ENCODE data around the gene ANXA6. TPM values are rescaled to one million over a fixed set of nuclear protein-coding genes. Genes with fewer than 3 reads are reported as not detected.

Gene ANXA6
- total RNA-seq, 2 donors from 2014 or later: 21.2 to 39.8 TPM

DNA sequence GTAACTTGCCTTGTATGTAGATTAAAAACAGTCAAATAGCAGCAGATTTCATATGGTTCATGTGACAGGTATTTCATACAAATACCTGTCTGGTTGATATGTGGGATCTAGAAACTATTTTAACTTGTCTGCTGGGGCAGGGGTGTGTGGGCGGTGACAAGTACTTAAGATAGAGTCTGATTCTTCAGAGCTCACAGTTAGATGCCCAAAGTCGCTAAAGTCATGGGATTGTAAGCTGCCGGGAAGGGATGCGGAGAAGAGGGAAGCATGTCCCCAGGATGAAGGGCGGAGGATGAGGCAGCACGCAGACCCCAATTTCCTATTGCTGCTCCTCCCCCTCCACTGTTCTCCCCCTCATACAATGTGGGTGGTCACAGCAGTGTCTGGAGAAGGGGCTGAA, 13.3 kb downstream of the ANXA6 start:
- Histone ChIP-seq H3K9me3 (no peaks in the 10 kb centered on the region), H3K36me3 (no peaks in the 10 kb centered on the region), H3K9ac (ENCODE audit: low read depth in 2 of 2, low read length in 2 of 2) (no peak overlapping the region), H3K4me3 (no peak overlapping the region), H3K4me1 (no peaks in the 10 kb centered on the region), H3K27ac (no peak overlapping the region), H3K27me3 (no peaks in the 10 kb centered on the region)
- DNase-seq: no peak
- intact Hi-C loops (cut with DNase I): no loop called here
- TF ChIP-seq, protein P1, sequence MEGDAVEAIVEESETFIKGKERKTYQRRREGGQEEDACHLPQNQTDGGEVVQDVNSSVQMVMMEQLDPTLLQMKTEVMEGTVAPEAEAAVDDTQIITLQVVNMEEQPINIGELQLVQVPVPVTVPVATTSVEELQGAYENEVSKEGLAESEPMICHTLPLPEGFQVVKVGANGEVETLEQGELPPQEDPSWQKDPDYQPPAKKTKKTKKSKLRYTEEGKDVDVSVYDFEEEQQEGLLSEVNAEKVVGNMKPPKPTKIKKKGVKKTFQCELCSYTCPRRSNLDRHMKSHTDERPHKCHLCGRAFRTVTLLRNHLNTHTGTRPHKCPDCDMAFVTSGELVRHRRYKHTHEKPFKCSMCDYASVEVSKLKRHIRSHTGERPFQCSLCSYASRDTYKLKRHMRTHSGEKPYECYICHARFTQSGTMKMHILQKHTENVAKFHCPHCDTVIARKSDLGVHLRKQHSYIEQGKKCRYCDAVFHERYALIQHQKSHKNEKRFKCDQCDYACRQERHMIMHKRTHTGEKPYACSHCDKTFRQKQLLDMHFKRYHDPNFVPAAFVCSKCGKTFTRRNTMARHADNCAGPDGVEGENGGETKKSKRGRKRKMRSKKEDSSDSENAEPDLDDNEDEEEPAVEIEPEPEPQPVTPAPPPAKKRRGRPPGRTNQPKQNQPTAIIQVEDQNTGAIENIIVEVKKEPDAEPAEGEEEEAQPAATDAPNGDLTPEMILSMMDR (IDR thresholded peaks at IDR 0.05): no peak

DNA sequence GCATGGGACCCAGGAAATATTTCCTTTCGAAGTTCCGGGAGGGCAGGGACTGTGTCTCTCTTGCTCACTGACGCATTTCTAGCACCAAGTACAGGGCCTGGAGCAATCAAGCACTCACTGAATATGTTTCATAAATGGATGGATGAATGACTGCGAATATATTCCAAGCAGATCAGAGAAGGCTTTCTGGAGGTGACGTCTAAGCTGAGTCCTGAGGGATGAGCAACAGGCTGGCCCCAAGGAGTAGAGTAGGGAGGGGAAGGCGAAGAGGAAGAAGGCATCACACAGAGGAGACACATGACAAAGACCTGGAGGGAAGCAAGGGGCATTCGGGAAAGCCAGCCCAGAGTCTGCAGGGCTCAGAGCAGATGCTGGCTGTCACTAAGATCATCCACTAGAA, 13.9 kb downstream of the ANXA6 start:
- TF ChIP-seq, protein P1 (IDR thresholded peaks at IDR 0.05): no peak
- no peak overlapping the region for H3K27ac ChIP-seq
- no peak overlapping the region for H3K4me3 ChIP-seq
- H3K9me3 ChIP-seq: no peaks in the 10 kb centered on the region
- no peaks in the 10 kb centered on the region for H3K27me3 ChIP-seq
- H3K36me3 ChIP-seq: no peaks in the 10 kb centered on the region
- H3K9ac ChIP-seq (ENCODE audit: low read depth in 2 of 2, low read length in 2 of 2): no peak overlapping the region
- no peak for DNase-seq
- no peaks in the 10 kb centered on the region for H3K4me1 ChIP-seq
- intact Hi-C loops (cut with DNase I): no loop called here

DNA sequence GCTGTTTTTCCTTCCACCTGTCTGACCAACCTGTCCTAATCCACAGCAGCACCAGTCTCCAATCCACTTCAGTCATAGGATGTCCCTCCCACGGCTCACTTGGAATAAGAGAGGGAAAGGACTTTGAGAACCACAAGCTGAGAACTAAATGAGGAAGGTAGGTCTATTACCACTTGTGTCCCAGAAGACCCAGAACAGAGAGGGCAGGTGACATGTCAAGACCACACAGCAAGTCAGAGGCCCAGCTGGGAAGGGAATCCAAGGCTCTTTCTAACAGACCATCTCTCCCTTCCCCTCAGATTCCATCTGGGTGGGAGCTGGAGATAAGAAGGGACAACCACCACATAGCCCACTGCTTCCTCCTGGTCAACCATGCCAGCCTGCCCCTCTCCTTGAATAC, 14.6 kb downstream of the ANXA6 start:
- no peaks in the 10 kb centered on the region for H3K4me1 ChIP-seq
- no peak overlapping the region for H3K27ac ChIP-seq
- H3K27me3 ChIP-seq: no peaks in the 10 kb centered on the region
- H3K36me3 ChIP-seq: no peaks in the 10 kb centered on the region
- intact Hi-C loops (cut with DNase I): no loop called here
- no peaks in the 10 kb centered on the region for H3K9me3 ChIP-seq
- TF ChIP-seq, protein P1 (IDR thresholded peaks at IDR 0.05): no peak
- no peak for DNase-seq
- no peak overlapping the region for H3K9ac ChIP-seq (ENCODE audit: low read depth in 2 of 2, low read length in 2 of 2)
- H3K4me3 ChIP-seq: no peak overlapping the region

DNA sequence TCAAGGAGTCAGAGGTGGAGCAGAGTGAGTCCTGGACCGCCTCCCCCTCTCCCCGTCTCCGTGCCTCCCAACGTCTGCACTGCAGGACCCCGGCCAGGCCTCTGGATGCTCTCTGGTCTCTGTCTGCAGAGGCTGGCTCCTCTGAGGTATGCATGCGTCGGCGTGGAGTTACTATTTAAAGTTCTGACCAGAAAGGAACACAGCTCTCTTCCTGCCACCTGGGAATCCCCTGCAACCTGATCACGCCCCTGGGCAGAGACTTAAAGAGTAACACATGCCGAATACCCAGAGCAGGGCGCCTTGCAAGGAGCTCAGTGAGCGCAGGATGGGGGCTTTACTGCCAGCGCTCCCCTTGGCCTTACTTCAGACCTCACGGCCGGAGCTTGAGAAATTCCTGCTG, 16.0 kb downstream of the ANXA6 start:
- H3K9ac ChIP-seq (ENCODE audit: low read depth in 2 of 2, low read length in 2 of 2): peak overlapping the region in 1 of 2 donors; percentile 16
- no peak overlapping the region for H3K27ac ChIP-seq
- DNase-seq: peak; percentile 24
- no peaks in the 10 kb centered on the region for H3K4me1 ChIP-seq
- H3K4me3 ChIP-seq: no peak overlapping the region
- no peaks in the 10 kb centered on the region for H3K27me3 ChIP-seq
- TF ChIP-seq, protein P1 (IDR thresholded peaks at IDR 0.05): no peak
- intact Hi-C loops (cut with DNase I): no loop called here
- H3K36me3 ChIP-seq: no peaks in the 10 kb centered on the region
- no peaks in the 10 kb centered on the region for H3K9me3 ChIP-seq

DNA sequence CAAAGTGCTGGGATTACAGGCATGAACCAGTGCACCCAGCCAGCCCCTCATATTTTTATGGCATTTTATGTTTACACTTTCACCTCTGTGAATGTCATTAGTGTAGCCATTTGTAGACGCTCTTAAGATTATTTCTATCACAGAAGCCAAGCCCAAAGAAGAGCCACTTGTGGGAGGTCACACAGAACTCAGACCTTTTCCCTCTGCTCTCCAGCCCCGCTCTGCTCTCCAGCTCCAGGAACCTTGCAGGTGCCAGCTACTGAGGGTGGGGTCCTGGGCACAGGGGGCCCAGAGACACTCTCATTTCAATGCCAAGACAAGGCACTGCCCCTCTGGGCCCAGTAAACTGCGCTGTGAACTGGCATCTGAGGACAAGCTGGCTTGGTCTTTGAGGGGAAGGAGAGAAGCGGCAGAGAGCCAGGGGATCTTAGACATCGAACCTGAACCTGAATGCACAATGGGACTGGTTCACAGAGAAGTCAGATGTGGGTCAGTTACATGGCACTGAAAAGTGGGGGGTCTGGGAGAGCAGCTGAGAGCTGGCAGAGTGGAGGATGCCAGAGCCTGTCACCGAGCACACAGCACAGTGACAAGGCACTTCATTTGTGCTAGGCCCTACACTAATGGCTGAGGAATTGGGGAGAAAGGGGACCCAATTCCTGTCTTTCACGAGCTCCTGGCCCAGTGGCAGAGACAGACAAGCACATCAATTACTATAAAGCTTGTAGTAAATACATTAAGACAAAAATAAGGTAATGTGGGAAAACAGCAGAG, 16.7 kb downstream of the ANXA6 start:
- peak overlapping the region in 1 of 2 donors; percentile 1 for H3K9ac ChIP-seq (ENCODE audit: low read depth in 2 of 2, low read length in 2 of 2)
- H3K9me3 ChIP-seq: no peaks in the 10 kb centered on the region
- intact Hi-C loops (cut with DNase I): no loop called here
- no peak overlapping the region for H3K4me3 ChIP-seq
- H3K36me3 ChIP-seq: no peaks in the 10 kb centered on the region
- TF ChIP-seq, protein P1 (IDR thresholded peaks at IDR 0.05): no peak
- DNase-seq: no peak
- H3K27ac ChIP-seq: no peak overlapping the region
- no peaks in the 10 kb centered on the region for H3K4me1 ChIP-seq
- H3K27me3 ChIP-seq: no peaks in the 10 kb centered on the region
